Measurements from ENCODE around the gene FBXW5. TPM values are rescaled to one million over a fixed set of nuclear protein-coding genes. Genes with fewer than 3 reads are reported as not detected.
A peak's percentile ranks its signal among the peaks of the same experiment; 100 is the strongest.

Gene FBXW5
- polyA plus RNA-seq, 3 donors from 2014 or later = 120 to 211 (median 120) TPM

DNA sequence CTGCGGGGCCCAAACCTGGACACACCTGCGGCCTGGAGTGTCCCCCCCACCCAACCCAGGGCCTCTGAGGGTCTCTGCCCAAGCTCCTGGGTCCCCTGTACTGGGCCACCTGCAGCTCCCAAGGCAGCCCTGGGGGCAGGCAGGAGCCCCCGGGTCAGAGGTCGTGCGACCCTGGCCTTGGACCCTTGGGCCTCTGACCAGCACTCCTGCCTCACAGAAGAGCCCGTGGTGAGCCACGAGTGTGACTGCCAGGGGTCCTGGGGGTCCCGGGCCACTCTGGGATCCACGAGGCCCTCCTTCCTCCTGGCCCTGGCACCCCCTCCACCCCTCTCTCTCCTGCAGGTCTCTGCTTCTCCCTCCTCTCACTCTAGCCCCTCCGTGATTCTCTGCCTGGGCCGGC lies 27.8 kb upstream of the FBXW5 start:
- no peak for DNase-seq
- Mint-ChIP-seq H3K27me3 (ENCODE audit: low read depth in 3 of 3) (peaks cover 0 to under 1% (median 0%) of the 10 kb centered on the region in 3 donors), H3K4me1 (peaks cover 20 to 34% of the 10 kb centered on the region in 2 donors), H3K4me3 (no peak overlapping the region), H3K9me3 (no peaks in the 10 kb centered on the region), H3K36me3 (no peaks in the 10 kb centered on the region), H3K27ac (no peak overlapping the region)

DNA sequence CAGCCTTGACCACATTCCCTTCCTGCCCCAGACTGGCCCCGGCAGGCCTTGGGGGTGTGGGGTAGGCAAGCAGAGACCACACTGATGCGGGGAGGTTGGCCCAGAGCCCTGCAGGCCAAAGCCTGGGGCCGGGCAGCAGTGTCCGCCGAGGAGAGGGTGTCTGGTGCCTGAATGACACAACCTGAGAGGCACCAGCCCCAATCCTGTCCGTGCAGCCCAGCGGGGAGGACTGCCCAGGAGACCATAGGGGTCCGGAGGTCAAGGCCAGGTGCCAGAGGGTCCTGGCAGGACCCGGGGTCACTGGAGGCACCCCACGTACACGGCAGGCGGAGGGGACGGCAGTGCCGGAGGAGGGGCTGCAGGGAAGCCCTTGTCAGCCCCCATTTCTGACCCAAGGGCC lies 27.2 kb upstream of the FBXW5 start:
- H3K27ac Mint-ChIP-seq = no peak overlapping the region

GRCh38 chr9:136970361-136970760 lies 25.8 kb upstream of the FBXW5 start:
- DNase-seq = no peak
- peaks cover 0 to 9% (median 5%) of the 10 kb centered on the region in 3 donors for H3K27me3 Mint-ChIP-seq (ENCODE audit: low read depth in 3 of 3)
- H3K4me3 Mint-ChIP-seq = no peak overlapping the region
- H3K36me3 Mint-ChIP-seq = no peaks in the 10 kb centered on the region
- no peaks in the 10 kb centered on the region for H3K9me3 Mint-ChIP-seq
- peaks cover 22 to 34% of the 10 kb centered on the region in 2 donors for H3K4me1 Mint-ChIP-seq
- no peak overlapping the region for H3K27ac Mint-ChIP-seq

More for the DNA sequence above, 27.2 kb upstream of the FBXW5 start:
- Mint-ChIP-seq H3K4me1 (peaks cover 20 to 35% of the 10 kb centered on the region in 2 donors), H3K36me3 (no peaks in the 10 kb centered on the region), H3K4me3 (no peak overlapping the region), H3K9me3 (no peaks in the 10 kb centered on the region), H3K27me3 (ENCODE audit: low read depth in 3 of 3) (no peaks in the 10 kb centered on the region)
- DNase-seq = no peak

GRCh38 chr9:136969774-136970173 lies 25.2 kb upstream of the FBXW5 start:
- no peak for DNase-seq
- H3K27me3 Mint-ChIP-seq (ENCODE audit: low read depth in 3 of 3) = peaks cover 0 to 11% (median 5%) of the 10 kb centered on the region in 3 donors
- H3K36me3 Mint-ChIP-seq = no peaks in the 10 kb centered on the region
- H3K4me3 Mint-ChIP-seq = no peak overlapping the region
- H3K4me1 Mint-ChIP-seq = peaks cover 22 to 33% of the 10 kb centered on the region in 2 donors
- no peaks in the 10 kb centered on the region for H3K9me3 Mint-ChIP-seq
- no peak overlapping the region for H3K27ac Mint-ChIP-seq

DNA sequence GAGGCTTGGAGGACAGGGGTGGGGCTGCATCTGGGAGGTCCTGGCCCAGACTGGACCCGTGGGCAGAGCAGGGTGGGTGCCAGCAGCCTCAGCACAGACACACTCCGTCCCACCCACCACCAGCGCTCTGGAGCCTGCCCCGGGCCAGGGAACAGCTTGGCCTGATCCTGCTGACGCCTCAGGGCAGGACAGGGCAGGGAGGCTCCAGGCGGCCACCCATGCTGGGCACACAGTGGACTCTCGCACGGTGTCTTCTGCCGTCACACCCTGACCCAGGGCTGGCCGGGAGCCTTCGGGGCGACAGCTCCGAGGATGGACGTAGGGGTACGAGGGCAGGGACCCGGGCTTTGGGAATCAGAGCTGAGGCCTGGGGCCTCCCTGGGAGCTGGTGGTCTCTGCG lies 24.6 kb upstream of the FBXW5 start:
- no peak overlapping the region for H3K27ac Mint-ChIP-seq
- no peaks in the 10 kb centered on the region for H3K9me3 Mint-ChIP-seq
- no peaks in the 10 kb centered on the region for H3K36me3 Mint-ChIP-seq
- peaks cover 23 to 33% of the 10 kb centered on the region in 2 donors for H3K4me1 Mint-ChIP-seq
- peaks cover 0 to 11% (median 5%) of the 10 kb centered on the region in 3 donors for H3K27me3 Mint-ChIP-seq (ENCODE audit: low read depth in 3 of 3)
- DNase-seq = no peak
- no peak overlapping the region for H3K4me3 Mint-ChIP-seq

DNA sequence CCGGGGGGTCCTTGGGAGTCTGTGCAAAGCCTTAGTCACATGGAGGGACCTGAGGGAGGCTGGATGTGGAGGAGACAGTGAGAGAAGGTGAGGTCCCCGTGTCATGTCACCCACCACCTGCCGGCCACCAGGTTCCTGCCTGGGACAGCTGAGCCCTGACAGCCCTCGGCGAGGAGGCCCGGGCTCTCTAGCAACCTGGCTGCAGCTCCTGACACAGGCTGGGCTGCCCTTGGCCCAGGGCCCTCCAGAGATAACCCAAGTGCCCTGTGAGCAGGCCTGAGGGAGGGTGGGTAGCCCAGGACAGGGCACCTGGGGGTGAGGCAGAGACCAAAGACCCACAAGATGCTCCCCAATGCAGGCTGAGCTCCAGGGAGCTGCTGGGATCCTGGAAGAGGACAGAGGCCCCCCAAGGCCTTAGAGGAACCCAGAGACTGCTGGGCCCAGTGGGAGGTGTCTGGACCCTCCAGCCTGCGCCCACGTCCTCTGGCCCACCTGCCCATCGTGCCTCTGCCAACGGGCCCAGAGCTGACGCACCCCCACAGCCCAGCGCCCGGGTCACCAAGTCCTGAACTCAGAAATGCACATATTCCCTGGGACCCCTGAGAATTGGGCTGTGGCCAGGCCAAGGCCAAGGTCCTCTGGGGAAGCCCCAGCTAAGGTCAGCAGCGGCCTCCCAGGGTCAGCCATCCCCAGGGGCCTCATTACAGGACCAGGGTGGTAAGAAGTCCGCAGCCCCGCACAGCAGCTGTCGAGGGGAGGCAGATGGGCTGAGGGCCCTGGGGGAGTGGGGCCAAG lies 24.0 kb upstream of the FBXW5 start:
- Mint-ChIP-seq H3K27me3 (ENCODE audit: low read depth in 3 of 3) (peaks cover 0 to 11% (median 5%) of the 10 kb centered on the region in 3 donors), H3K4me1 (peaks cover 23 to 28% of the 10 kb centered on the region in 2 donors)
- DNase-seq = no peak

DNA sequence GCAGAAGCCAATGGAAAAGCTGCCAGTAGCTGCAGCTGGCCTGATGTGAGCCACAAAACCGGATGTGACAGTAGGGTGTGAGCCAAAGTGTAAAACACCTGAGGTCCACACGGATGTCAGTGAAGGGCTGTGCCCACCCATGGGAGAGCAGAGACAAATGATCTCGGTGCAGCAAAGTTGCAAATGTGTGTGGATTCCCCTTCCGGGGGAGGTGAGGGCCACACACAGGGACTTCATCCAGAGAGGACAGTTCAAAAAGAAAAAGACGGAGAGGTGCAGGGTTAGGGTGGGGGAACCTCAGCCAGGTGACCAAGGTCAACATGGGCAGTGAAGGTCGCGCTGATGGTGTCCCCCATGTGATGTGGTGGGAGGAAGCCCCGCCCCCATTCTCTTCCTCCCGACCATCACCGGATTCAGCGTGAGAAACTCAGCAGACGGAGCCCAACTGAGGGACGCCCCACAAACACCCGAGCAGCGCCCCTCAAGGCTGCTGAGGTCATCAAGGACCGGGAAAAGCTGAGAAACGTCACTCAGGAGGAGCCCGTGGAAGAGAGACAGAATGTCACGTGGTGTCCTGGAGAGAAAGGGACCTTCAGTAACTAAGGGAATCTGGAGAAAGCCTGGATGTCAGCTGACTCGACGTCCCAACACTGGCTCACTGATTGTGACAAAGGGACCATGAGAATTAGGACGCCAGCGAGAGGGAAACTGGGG lies 21.4 kb upstream of the FBXW5 start:
- DNase-seq = peak; percentile 53 to 57 (median 56)
- Mint-ChIP-seq H3K36me3 (no peaks in the 10 kb centered on the region), H3K9me3 (no peaks in the 10 kb centered on the region), H3K4me1 (peaks cover 45 to 50% of the 10 kb centered on the region in 2 donors), H3K27me3 (ENCODE audit: low read depth in 3 of 3) (peaks cover 0 to 11% (median 5%) of the 10 kb centered on the region in 3 donors), H3K4me3 (peak overlapping the region; percentile 67 to 91 (median 77)), H3K27ac (peak overlapping the region; percentile 82 to 93 (median 90))

More for the DNA sequence above, 24.0 kb upstream of the FBXW5 start:
- no peaks in the 10 kb centered on the region for H3K36me3 Mint-ChIP-seq
- no peak overlapping the region for H3K27ac Mint-ChIP-seq
- H3K4me3 Mint-ChIP-seq = no peak overlapping the region
- no peaks in the 10 kb centered on the region for H3K9me3 Mint-ChIP-seq

GRCh38 chr9:136964833-136965422 lies 20.4 kb upstream of the FBXW5 start:
- Mint-ChIP-seq H3K36me3 (no peaks in the 10 kb centered on the region), H3K27ac (peak overlapping the region; percentile 57 to 93 (median 66)), H3K4me1 (peaks cover 55 to 60% of the 10 kb centered on the region in 2 donors), H3K27me3 (ENCODE audit: low read depth in 3 of 3) (peaks cover 5 to 16% (median 9%) of the 10 kb centered on the region in 3 donors), H3K4me3 (peak overlapping the region; percentile 31 to 85 (median 56)), H3K9me3 (no peaks in the 10 kb centered on the region)
- no peak for DNase-seq

- H3K27me3 Mint-ChIP-seq (ENCODE audit: low read depth in 3 of 3) = peaks cover 5 to 16% (median 9%) of the 10 kb centered on the region in 3 donors
- peak overlapping the region in 2 of 6 donors; percentile 46 to 62 for H3K27ac Mint-ChIP-seq
- H3K4me3 Mint-ChIP-seq = peak overlapping the region in 2 of 5 donors; percentile 31 to 56
- no peaks in the 10 kb centered on the region for H3K9me3 Mint-ChIP-seq
- no peaks in the 10 kb centered on the region for H3K36me3 Mint-ChIP-seq
- DNase-seq = no peak
- H3K4me1 Mint-ChIP-seq = peaks cover 57 to 67% of the 10 kb centered on the region in 2 donors
These were observed 19.7 kb upstream of the FBXW5 start for GRCh38 chr9:136964171-136964689.

DNA sequence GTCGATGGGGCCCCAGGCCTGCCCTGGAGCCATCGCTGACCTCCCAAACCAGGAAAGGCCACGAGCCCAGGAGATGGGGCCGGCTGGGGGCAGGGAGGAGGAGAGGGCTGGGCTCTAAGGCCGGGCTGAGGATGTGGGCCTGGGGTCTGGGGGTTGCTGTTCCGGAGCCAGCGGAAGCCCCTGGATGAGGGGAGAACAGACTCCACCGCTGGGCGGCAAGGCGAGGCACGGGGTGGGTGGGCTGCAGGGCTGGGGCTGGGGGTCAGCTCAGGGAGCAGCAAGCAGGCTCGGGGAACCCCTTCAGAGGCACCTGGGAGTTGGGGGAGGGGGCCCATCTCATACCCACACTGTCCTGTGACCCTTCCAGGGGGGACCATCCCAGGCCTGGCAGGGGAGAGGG lies 19.2 kb upstream of the FBXW5 start:
- Mint-ChIP-seq H3K27me3 (ENCODE audit: low read depth in 3 of 3) (peaks cover 5 to 16% (median 9%) of the 10 kb centered on the region in 3 donors), H3K4me3 (no peak overlapping the region), H3K36me3 (no peaks in the 10 kb centered on the region), H3K4me1 (peaks cover 62 to 71% of the 10 kb centered on the region in 2 donors), H3K9me3 (no peaks in the 10 kb centered on the region), H3K27ac (peak overlapping the region in 1 of 6 donors; percentile 79)
- no peak for DNase-seq

- H3K27ac Mint-ChIP-seq = peak overlapping the region in 5 of 6 donors; percentile 79 to 90 (median 86)
- H3K9me3 Mint-ChIP-seq = no peaks in the 10 kb centered on the region
- no peak for DNase-seq
- peaks cover 62 to 75% of the 10 kb centered on the region in 2 donors for H3K4me1 Mint-ChIP-seq
- peak overlapping the region in 3 of 5 donors; percentile 70 to 77 (median 72) for H3K4me3 Mint-ChIP-seq
- H3K36me3 Mint-ChIP-seq = no peaks in the 10 kb centered on the region
- peaks cover 5 to 16% (median 9%) of the 10 kb centered on the region in 3 donors for H3K27me3 Mint-ChIP-seq (ENCODE audit: low read depth in 3 of 3)
These were observed 18.8 kb upstream of the FBXW5 start for GRCh38 chr9:136963341-136963740.

GRCh38 chr9:136962701-136963248 lies 18.2 kb upstream of the FBXW5 start:
- DNase-seq = no peak
- no peaks in the 10 kb centered on the region for H3K36me3 Mint-ChIP-seq
- H3K4me3 Mint-ChIP-seq = peak overlapping the region; percentile 56 to 77 (median 70)
- no peaks in the 10 kb centered on the region for H3K9me3 Mint-ChIP-seq
- peak overlapping the region; percentile 79 to 90 (median 86) for H3K27ac Mint-ChIP-seq
- peaks cover 5 to 16% (median 9%) of the 10 kb centered on the region in 3 donors for H3K27me3 Mint-ChIP-seq (ENCODE audit: low read depth in 3 of 3)
- H3K4me1 Mint-ChIP-seq = peaks cover 68 to 81% of the 10 kb centered on the region in 2 donors

DNA sequence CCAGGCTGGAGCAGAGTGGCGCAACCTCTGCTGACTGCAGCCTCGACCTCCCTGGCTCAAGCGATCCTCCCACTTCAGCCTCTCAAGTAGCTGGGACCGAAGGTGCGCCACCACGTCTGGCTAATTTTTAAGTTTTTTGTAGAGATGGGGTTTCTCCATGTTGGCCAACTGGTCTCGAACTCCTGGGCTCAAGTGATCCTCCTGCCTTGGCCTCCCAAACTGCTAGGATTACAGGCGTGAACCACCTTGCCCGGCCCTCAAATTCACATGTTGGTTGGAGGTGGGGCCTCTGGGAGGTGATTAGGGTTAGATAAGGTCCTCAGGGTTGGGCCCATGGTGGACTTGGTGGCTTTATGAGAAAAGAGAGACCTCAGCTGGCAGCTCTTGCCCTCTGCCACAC lies 17.6 kb upstream of the FBXW5 start:
- no peak for DNase-seq
- peaks cover 72 to 83% of the 10 kb centered on the region in 2 donors for H3K4me1 Mint-ChIP-seq
- peak overlapping the region; percentile 5 to 77 (median 70) for H3K4me3 Mint-ChIP-seq
- H3K27ac Mint-ChIP-seq = peak overlapping the region; percentile 61 to 90 (median 82)
- H3K9me3 Mint-ChIP-seq = no peaks in the 10 kb centered on the region
- no peaks in the 10 kb centered on the region for H3K36me3 Mint-ChIP-seq
- H3K27me3 Mint-ChIP-seq (ENCODE audit: low read depth in 3 of 3) = peaks cover 5 to 16% (median 9%) of the 10 kb centered on the region in 3 donors
